DND-41 (cell line): ENCODE measurements around the gene GRAP2.
"Not testable (repeated sequence)": the region's sequence is repeated elsewhere in the genome, so short reads cannot be mapped to it uniquely, and the experiment has no call there.

Experiments used
- ATAC-seq: fragments of 200-7000 bp; cut with Tn5 transposase; 3 replicates; pipeline ENCODE4 v1.9.1; 2021; ENCODE audit warnings: low read depth; ENCODE audit not compliant: insufficient read depth
- DNase-seq: peaks from one replicate; pipeline ENCODE4 v3.0.0-alpha.2; 2020
- H2AFZ ChIP-seq: 2 replicates; pipeline ENCODE4 v1.6.0; 2012; ENCODE audit warnings: low read depth, low read length
- H3K27ac ChIP-seq: 2 replicates; pipeline ENCODE4 v1.5.1; 2012; ENCODE audit warnings: low read length, inconsistent platforms
- H3K27me3 ChIP-seq: fragments of 200-600 bp; sonication (generic); 2 replicates; pipeline ENCODE4 v1.6.0; 2012; ENCODE audit warnings: low read length, mild to moderate bottlenecking, inconsistent platforms; ENCODE audit not compliant: insufficient read depth, poor library complexity
- H3K36me3 ChIP-seq: 2 replicates; pipeline ENCODE4 v1.5.1; 2012; ENCODE audit warnings: low read length, inconsistent platforms; ENCODE audit not compliant: insufficient read depth
- H3K4me1 ChIP-seq: 2 replicates; pipeline ENCODE4 v1.5.1; 2012; ENCODE audit warnings: mild to moderate bottlenecking, low read length; ENCODE audit not compliant: insufficient read depth
- H3K4me2 ChIP-seq: 2 replicates; pipeline ENCODE4 v1.6.0; 2012; ENCODE audit warnings: mild to moderate bottlenecking, moderate library complexity, low read length, inconsistent platforms; ENCODE audit not compliant: insufficient read depth
- H3K4me3 ChIP-seq, 2 experiments: fragments of 200-600 bp in 1 of 2; shearing (Covaris generic) in 1 of 2; 2 replicates each; pipeline ENCODE4 v1.5.1; 2012 to 2016; ENCODE audit warnings: inconsistent platforms in 2 of 2, low read length in 2 of 2, mild to moderate bottlenecking in 2 of 2, low read depth in 1 of 2, moderate library complexity in 1 of 2
- H3K79me2 ChIP-seq: 2 replicates; pipeline ENCODE4 v1.6.0; 2012; ENCODE audit warnings: low read length, inconsistent platforms; ENCODE audit not compliant: insufficient read depth
- H3K9ac ChIP-seq: 2 replicates; pipeline ENCODE4 v1.6.0; 2012; ENCODE audit warnings: low read depth, mild to moderate bottlenecking, inconsistent platforms, low read length, moderate library complexity
- H3K9me3 ChIP-seq: 2 replicates; pipeline ENCODE4 v1.5.1; 2012; ENCODE audit warnings: low read length, moderate library complexity, mild to moderate bottlenecking, inconsistent platforms; ENCODE audit not compliant: insufficient read depth, severe bottlenecking
- H4K20me1 ChIP-seq: 2 replicates; pipeline ENCODE4 v1.6.0; 2012; ENCODE audit warnings: low read length; ENCODE audit not compliant: insufficient read depth
- EZH2 ChIP-seq: IDR thresholded peaks from 3 replicates; pipeline ENCODE4 v1.6.1; 2012; ENCODE audit warnings: borderline replicate concordance, low read depth, mild to moderate bottlenecking, moderate library complexity, low read length, inconsistent platforms; ENCODE audit not compliant: severe bottlenecking
- TF ChIP-seq, protein P1 (sequence below): IDR thresholded peaks from 2 replicates; pipeline ENCODE4 v1.5.1; 2012; ENCODE audit warnings: borderline replicate concordance, low read length, moderate library complexity, mild to moderate bottlenecking; ENCODE audit not compliant: poor library complexity, severe bottlenecking; ENCODE audit errors: extremely low read depth

Gene GRAP2

DNA sequence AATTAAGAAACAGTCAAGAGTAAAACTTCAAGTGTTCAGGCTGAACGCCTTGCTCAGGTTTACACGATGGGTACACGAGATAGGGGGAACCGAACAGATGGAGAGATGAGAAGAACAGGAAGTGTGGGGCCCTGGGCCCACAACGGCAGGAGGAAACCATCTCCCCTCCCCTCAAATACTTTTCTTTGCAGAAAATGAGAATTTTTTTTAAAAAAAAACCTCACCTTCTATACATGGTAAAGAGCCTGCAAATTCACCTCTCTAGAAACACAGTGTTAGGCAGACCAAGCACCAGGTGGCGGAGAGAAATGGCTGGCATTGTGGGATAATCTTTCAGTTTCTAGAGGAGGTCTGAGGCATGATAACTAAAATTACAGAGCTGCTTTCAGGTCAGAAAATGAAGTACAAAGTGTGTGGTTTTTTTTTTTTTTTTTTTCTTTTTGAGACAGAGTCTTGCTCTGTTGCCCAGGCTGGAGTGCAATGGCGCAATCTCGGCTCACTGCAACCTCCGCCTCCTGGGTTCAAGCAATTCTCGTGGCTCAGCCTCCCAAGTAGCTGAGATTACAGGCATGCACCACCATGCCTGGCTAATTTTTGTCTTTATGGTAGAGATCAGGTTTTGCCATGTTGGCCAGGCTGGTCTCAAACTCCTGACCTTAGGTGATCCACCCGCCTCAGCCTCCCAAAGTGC is 50.9 kb downstream of the GRAP2 start:
- peak; percentile 91 for ATAC-seq
- DNase-seq: peak; percentile 85
- not testable (repeated sequence) for H3K27me3 ChIP-seq, H3K9me3 ChIP-seq, H4K20me1 ChIP-seq
- Histone ChIP-seq H2AFZ (peak overlapping the region; percentile 32), H3K4me2 (peak overlapping the region; percentile 44), H3K27ac (peak overlapping the region; percentile 83), H3K9ac (peak overlapping the region; percentile 49), H3K36me3 (peaks cover 62% of the 10 kb centered on the region), H3K4me1 (peaks cover 83% of the 10 kb centered on the region), H3K79me2 (peaks cover 58% of the 10 kb centered on the region), H3K4me3 (peak overlapping the region in 1 of 2 experiments; percentile 15; a peak in 2 of 4 replicates)
- TF ChIP-seq, protein P1, sequence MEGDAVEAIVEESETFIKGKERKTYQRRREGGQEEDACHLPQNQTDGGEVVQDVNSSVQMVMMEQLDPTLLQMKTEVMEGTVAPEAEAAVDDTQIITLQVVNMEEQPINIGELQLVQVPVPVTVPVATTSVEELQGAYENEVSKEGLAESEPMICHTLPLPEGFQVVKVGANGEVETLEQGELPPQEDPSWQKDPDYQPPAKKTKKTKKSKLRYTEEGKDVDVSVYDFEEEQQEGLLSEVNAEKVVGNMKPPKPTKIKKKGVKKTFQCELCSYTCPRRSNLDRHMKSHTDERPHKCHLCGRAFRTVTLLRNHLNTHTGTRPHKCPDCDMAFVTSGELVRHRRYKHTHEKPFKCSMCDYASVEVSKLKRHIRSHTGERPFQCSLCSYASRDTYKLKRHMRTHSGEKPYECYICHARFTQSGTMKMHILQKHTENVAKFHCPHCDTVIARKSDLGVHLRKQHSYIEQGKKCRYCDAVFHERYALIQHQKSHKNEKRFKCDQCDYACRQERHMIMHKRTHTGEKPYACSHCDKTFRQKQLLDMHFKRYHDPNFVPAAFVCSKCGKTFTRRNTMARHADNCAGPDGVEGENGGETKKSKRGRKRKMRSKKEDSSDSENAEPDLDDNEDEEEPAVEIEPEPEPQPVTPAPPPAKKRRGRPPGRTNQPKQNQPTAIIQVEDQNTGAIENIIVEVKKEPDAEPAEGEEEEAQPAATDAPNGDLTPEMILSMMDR: peak; percentile 44

DNA sequence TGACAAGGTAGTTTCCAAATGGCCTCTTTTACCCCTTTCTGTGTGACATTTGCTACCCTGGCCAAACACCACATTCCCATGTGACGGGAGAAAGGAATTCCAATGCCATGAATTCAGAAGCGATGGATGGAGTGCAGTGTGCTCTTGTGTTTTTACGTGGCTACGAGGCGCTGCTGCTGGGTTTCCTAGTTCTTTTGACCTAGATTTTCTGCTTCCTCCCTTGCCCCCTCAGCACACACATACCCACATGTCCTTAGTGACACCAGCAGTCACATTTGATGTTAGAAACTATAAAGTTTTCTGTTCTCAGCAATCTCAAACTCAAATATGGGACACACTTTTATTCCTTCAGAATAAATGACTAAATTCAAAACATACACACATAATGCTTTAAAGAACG is 51.5 kb downstream of the GRAP2 start:
- H3K36me3 ChIP-seq: peaks cover 62% of the 10 kb centered on the region
- no peaks in the 10 kb centered on the region for H3K27me3 ChIP-seq
- H3K27ac ChIP-seq: peak overlapping the region; percentile 83
- H3K79me2 ChIP-seq: peaks cover 53% of the 10 kb centered on the region
- peak overlapping the region in 1 of 2 experiments; percentile 15; a peak in 1 of 4 replicates for H3K4me3 ChIP-seq
- H3K4me2 ChIP-seq: peak overlapping the region; percentile 44
- TF ChIP-seq, protein P1: no peak
- TF ChIP-seq EZH2: no peak
- peaks cover 83% of the 10 kb centered on the region for H3K4me1 ChIP-seq
- H3K9ac ChIP-seq: peak overlapping the region; percentile 49
- no peaks in the 10 kb centered on the region for H4K20me1 ChIP-seq
- H3K9me3 ChIP-seq: no peaks in the 10 kb centered on the region
- H2AFZ ChIP-seq: no peak overlapping the region
- ATAC-seq (0 out of 3 replicates have a peak, but pooled peaks have one; percentile 20), DNase-seq (peak; percentile 49)

DNA sequence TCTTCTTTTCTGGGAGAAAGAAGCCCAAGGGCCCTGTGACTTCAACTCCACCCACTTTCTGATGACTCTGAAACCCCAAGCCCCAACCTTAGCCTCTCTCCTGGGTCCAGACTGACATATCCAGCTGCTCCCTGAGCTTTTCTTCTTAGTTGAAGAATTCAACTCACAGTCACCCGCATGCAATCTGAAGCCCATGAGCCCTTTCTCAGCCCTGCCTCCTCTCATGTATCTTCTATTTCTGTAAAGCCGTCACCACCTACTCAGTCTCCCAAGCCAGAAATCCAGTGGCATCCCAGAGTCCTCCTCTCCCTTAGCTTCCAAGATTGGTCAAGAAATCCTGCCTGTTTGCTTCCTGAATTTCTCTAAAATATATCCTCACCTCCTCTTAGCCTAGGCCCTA is 52.2 kb downstream of the GRAP2 start:
- DNase-seq: no peak
- Histone ChIP-seq H3K9me3 (no peaks in the 10 kb centered on the region), H3K79me2 (peaks cover 45% of the 10 kb centered on the region), H4K20me1 (no peaks in the 10 kb centered on the region), H3K4me1 (peaks cover 81% of the 10 kb centered on the region), H3K4me2 (no peak overlapping the region), H3K27ac (peak overlapping the region; percentile 83), H3K36me3 (peaks cover 60% of the 10 kb centered on the region), H2AFZ (no peak overlapping the region), H3K4me3 (no peak overlapping the region), H3K9ac (peak overlapping the region; percentile 15; the same call in 1 of the 2 replicates), H3K27me3 (no peaks in the 10 kb centered on the region)
- no peak for ATAC-seq
- TF ChIP-seq, protein P1: no peak
- TF ChIP-seq EZH2: no peak

DNA sequence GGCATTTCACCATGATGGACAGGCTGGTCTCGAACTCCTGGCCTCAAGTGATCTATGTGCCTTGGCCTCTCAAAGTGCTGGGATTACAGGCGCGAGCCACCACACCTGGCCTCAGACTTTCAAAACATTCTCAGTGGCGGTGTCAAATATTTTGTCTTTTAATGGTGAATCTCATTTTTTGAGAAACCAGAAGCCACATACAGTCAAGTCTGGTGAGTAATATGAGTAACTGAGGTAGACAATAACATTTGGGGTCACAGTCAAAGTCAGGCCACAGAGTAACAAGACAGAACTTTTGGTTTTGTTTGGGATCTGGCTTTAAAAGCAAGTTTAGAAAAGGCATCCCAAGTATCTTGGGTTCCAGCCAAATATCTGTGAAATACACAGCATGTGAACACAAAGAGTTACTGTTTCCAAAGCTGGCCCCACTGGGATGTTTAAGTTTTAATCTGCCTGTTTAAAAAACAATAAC is 53.7 kb downstream of the GRAP2 start:
- DNase-seq: no peak
- Histone ChIP-seq H3K4me3 (no peak overlapping the region), H4K20me1 (no peaks in the 10 kb centered on the region), H3K4me2 (no peak overlapping the region), H2AFZ (no peak overlapping the region), H3K9ac (no peak overlapping the region), H3K27me3 (no peaks in the 10 kb centered on the region), H3K36me3 (peaks cover 66% of the 10 kb centered on the region), H3K27ac (peak overlapping the region; percentile 4), H3K79me2 (peaks cover 31% of the 10 kb centered on the region), H3K4me1 (peaks cover 67% of the 10 kb centered on the region), H3K9me3 (no peaks in the 10 kb centered on the region)
- no peak for ATAC-seq
- TF ChIP-seq, protein P1: no peak
- no peak for TF ChIP-seq EZH2
